GM18907 (cell line): ENCODE measurements around the gene MCCC2.
"Not testable (repeated sequence)": the region's sequence is repeated elsewhere in the genome, so short reads cannot be mapped to it uniquely, and the experiment has no call there.

ENCODE experiments used
- ATAC-seq: cut with Tn5 transposase; IDR thresholded peaks from one replicate; pipeline ENCODE4 v1.9.1; 2021; ENCODE audit warnings: mild to moderate bottlenecking, moderate library complexity; ENCODE audit not compliant: unreplicated experiment

MCCC2 gene

GRCh38 chr5:71658916-71659662 lies 71.9 kb downstream of the MCCC2 start:
- ATAC-seq, result no peak

GRCh38 chr5:71662381-71662780 lies 75.2 kb downstream of the MCCC2 start:
- ATAC-seq, result no peak

GRCh38 chr5:71663191-71663969 lies 76.2 kb downstream of the MCCC2 start:
- ATAC-seq, result no peak

GRCh38 chr5:71664615-71665014 lies 77.5 kb downstream of the MCCC2 start:
- not testable (repeated sequence) for ATAC-seq

GRCh38 chr5:71666321-71666720 lies 79.2 kb downstream of the MCCC2 start:
- ATAC-seq, result no peak

GRCh38 chr5:71677977-71678376 lies 90.8 kb downstream of the MCCC2 start:
- ATAC-seq, result no peak

GRCh38 chr5:71679714-71680113 lies 92.6 kb downstream of the MCCC2 start:
- ATAC-seq, result no peak

GRCh38 chr5:71680510-71680909 lies 93.4 kb downstream of the MCCC2 start:
- no peak for ATAC-seq

GRCh38 chr5:71681296-71681695 lies 94.2 kb downstream of the MCCC2 start:
- no peak for ATAC-seq

GRCh38 chr5:71684309-71684708 lies 97.2 kb downstream of the MCCC2 start:
- no peak for ATAC-seq

GRCh38 chr5:71693828-71694427 lies 106.8 kb downstream of the MCCC2 start:
- no peak for ATAC-seq

GRCh38 chr5:71695071-71695470 lies 107.9 kb downstream of the MCCC2 start:
- ATAC-seq, result no peak

- ATAC-seq, result no peak
These were observed 108.5 kb downstream of the MCCC2 start for GRCh38 chr5:71695595-71695994.

GRCh38 chr5:71697967-71698366 lies 110.8 kb downstream of the MCCC2 start:
- ATAC-seq, result no peak

- no peak for ATAC-seq
These were observed 112.1 kb downstream of the MCCC2 start for GRCh38 chr5:71699233-71699632.

GRCh38 chr5:71699751-71700150 lies 112.6 kb downstream of the MCCC2 start:
- no peak for ATAC-seq

- no peak for ATAC-seq
These were observed 113.7 kb downstream of the MCCC2 start for GRCh38 chr5:71700803-71701202.

- ATAC-seq, result no peak
These were observed 114.3 kb downstream of the MCCC2 start for GRCh38 chr5:71701407-71701806.

GRCh38 chr5:71703941-71704340 lies 116.8 kb downstream of the MCCC2 start:
- ATAC-seq, result no peak

GRCh38 chr5:71705421-71705820 lies 118.3 kb downstream of the MCCC2 start:
- no peak for ATAC-seq

GRCh38 chr5:71706906-71707305 lies 119.8 kb downstream of the MCCC2 start:
- ATAC-seq, result no peak
